ENCODE data around the gene STRADB.

Gene STRADB, protein sequence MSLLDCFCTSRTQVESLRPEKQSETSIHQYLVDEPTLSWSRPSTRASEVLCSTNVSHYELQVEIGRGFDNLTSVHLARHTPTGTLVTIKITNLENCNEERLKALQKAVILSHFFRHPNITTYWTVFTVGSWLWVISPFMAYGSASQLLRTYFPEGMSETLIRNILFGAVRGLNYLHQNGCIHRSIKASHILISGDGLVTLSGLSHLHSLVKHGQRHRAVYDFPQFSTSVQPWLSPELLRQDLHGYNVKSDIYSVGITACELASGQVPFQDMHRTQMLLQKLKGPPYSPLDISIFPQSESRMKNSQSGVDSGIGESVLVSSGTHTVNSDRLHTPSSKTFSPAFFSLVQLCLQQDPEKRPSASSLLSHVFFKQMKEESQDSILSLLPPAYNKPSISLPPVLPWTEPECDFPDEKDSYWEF

DNA sequence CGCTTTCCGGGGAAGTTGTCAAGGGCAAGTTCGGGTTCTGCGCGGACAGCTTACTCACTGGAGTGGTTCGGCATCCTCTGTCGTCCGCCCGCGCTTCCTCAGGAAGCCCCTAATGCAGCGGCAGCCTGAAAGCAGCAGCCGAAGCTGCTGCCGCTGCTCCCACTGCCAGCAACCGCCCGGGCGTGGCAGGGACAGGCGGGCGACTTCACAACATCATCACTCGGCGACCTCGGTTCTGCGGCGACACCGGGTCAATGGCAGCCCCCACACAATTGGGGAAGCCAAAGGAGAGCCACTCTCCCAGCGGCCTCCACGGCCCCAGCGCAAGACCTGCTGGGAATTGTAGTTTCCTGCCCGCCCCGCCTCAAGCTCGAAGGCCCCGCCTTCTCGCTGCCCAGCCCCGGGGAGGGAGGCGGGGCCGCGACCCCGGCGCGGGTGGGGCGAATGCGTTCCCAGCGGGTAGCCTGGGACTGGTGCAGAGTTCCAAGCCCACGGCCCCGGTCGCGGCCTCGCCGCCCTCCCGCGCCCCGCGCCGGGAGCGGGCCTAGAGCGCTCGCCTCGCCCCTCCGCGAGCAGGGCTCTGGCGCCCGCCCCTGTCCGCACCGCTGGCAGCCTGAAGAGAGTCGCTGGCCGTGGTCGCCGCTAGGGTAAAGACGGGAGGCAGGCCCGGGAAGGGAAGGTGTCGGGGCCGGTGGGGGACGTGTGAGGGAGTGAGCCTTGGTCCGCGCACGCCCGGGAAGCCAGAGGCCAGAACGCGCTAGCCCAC is at the start of gene STRADB, which contains the start of gene TRAK2:
Gene STRADB, plus strand, starts transcription at position 449 of the 766 bp plus-strand sequence. CDS start 3,101 bp downstream, outside the sequence.
Gene TRAK2, minus strand, starts transcription at position 167 of the 766 bp plus-strand sequence. CDS start 30,951 bp downstream, outside the sequence.
- Histone ChIP-seq H3K27ac (peak within 1 kb of the TSS in 20 of 21 experiments; percentile 54 to 95 (median 88)), H3K4me3 (peak within 1 kb of the TSS; percentile 62 to 94 (median 87))

DNA sequence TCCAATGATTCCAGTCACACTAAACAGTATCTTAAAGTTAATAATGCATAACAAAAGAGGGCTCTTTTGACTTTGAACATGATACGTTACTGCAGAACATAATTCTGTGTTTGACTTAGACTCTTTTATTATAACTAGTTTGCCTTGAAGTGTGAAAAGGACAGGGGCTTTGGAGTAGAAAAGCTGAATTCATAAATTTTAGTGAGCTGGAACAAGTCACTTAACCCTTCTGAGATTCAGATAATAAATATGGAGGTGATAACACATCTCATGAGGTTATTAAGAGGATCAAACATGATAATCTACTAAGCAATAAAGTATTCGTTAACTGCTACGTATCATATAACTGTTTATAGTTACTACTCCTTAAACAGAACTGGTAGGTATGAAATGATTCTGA is 49.7 kb upstream of the STRADB start:
- H3K4me3 ChIP-seq, result no peak overlapping the region

DNA sequence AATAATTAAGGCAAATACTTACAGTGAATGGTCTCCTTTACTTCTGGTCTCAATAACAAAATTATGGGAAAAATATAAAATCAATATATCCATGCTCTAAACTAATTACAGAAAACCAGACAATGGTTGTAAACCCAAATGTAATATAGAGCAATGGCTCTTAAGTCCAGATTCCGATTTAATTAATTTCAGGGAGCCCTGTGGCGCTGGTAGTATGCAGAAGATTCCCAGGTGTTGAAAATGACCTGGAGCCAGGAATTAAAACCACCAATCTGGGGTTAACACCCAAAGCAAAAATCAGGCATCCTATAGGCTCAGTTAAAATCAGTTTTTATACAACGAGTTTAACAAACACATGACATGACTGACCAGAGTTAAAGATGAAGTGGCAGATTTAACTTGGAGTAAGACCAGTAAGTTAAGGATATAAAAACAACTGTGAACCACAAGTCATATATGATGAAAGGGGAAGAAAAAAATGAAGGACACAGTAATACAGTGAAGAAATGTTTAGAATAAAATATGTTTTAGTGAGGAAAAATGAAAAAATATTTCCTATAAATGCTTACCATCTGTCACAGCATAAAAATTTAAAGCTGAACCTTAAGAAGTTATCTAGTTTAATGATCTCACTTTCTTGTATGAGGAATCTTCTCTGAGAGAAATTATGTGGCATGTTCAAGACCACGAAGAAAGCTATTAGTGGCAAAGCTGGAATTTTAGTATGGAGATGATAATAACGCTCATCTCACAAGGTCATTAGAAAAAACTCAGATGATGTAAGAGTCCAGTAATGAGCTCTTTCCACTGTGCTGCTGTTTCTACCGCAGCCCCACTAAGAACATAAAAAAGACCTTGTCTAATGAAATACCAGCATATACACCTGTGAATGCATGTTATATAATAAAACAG is 48.6 kb upstream of the STRADB start:
- Histone ChIP-seq H3K27ac (no peak overlapping the region), H3K4me3 (no peak overlapping the region)

More for the DNA sequence above, 49.7 kb upstream of the STRADB start:
- H3K27ac ChIP-seq, result no peak overlapping the region

DNA sequence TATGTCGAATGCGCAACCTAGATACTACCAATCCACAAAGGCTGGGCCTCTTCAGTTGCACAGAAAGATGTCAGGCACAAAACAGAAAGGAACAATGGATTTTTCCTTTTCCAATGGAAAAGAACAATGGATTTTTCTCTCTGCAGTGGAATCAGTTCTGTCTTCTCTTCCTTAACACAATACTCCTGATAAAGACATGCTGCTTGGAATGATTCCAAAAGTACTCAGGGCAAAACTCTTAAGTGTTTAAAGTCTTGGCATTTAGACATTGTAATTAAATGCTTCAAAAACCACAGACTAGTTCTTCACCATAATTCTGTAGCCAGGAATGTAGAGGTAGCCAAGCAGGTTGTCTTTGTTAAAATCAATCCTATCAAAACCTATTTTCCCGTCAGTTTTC is 47.7 kb upstream of the STRADB start:
- no peak overlapping the region for H3K4me3 ChIP-seq
- peak overlapping the region in 1 of 21 experiments; percentile 34 for H3K27ac ChIP-seq

DNA sequence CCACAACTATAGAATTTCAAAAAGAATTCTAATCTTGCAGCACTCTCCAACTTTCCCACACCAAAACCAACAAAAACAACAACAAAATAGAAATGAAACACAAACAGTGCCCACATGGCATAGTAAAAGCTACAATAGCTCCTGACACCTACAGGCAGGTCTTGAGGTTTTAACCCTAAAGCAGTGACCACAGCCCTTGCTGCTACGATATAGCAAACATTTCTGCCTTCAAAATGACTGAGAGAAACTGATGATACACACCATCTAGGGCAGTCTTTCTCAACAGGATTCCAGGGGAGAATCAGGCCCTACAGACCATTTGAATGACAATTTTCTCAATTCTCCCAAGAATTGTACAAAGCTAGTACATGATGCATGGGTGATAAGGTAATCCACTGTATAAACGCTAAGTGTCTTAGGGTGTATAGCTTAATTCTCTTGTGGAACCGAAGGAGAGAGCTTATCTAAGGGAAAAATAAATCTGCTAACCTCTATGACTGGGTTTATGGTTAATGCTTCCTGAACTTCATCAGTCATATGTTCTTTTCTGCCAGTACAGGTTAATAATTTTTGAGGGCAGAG is 46.8 kb upstream of the STRADB start:
- Histone ChIP-seq H3K4me3 (no peak overlapping the region), H3K27ac (no peak overlapping the region)

DNA sequence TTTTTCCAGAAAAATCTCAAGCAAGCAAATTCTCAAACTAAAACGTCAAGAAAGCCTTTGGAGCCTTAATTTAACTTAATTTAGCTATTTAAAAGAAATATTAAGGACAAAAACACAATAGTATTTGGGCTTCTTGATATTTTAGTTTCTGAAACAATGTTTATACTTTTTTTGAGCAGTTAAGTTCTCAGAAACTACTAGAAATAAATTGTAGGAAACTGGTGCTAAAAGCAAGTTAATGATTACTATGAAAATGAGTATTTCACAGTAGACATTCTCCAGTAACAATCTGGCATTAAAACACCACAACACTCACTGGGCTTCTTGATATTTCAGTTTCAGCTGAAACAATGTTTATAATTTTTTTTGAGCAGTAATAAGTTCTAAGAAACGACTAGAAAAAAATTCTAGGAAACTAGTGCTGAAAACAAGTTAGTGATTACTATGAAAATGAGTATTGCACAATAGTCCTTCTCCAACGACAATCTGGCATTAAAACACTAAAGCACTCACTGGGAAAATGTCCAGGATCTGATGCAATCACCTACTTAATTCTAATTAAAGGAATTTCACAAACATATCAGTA is 45.4 kb upstream of the STRADB start:
- Histone ChIP-seq H3K4me3 (no peak overlapping the region), H3K27ac (peak overlapping the region in 5 of 21 experiments; percentile 16 to 43 (median 25))

DNA sequence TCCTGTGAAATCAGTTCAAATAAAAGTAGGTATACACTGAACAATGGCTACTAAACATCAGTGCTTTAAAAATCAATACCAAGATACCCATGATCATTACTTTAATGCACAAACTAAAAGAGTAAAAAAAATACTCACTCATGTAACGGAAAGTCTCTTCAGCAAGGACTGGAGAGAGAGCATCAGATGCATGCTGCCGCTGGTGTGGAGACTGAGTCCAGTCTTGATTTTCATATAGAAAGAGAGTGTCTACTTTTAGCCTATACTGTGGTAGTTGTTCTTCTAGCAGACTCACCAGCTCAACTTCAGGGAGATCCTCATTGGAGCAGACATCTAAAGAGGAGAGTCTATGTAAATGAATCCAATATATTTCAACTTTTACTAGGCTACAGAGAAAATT is 44.3 kb upstream of the STRADB start:
- H3K27ac ChIP-seq, result no peak overlapping the region
- no peak overlapping the region for H3K4me3 ChIP-seq

DNA sequence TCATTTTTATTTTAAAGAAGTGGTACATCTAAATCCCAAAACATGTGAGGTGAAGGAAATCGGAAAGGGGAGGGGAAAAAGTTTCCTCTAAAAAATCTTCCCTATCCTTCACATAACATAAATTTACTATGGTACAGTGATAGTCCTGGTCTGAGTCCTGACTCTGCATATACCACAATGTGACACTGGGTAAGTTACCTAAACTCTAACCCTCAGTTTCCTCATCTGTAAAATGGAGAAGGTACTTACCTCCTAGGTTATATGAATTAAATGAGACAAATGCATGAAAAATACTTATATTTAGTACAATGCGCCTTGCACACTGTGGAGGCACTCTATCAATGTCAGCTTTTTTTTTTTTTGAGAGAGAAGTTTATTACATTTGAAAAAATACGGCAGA is 42.6 kb upstream of the STRADB start:
- H3K4me3 ChIP-seq, result no peak overlapping the region
- no peak overlapping the region for H3K27ac ChIP-seq

DNA sequence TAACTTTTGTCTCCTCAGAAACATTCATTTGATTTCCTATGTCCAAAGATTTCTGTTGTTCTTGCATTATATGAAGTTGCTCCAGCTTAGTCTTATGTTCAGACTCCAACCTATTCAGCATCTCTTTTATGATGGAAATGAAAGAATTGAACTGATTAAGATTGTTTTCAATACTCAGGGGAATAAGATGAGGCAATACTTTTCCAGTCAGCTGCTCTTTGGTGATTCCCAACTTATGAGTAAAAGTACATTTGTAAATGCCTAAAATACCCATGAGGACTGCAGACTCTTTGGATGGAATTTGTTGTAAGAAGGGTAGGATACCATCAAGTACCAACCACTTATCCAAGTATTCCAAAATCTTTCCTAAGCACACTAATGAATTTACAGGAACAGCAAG is 40.1 kb upstream of the STRADB start:
- Histone ChIP-seq H3K4me3 (no peak overlapping the region), H3K27ac (peak overlapping the region in 1 of 21 experiments; percentile 25)

DNA sequence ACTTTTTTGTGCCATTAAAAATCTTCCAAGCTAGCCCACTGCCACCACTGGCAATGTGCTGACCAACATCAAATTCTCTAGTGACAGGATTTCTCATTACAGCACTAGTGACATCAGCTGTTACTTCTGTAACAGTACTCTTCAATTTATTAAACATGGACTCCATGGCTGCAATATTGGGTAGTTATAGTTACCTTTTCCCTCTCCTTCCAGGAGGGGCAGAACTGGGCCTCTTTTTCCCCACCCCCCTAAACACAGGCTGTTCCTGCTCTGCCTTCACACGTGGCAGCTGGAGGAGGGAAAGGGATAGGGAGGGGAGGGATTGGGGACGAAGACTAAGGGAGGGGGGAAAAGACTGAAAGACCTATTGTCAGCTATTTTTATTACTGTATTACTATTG is 38.4 kb upstream of the STRADB start:
- Histone ChIP-seq H3K4me3 (no peak overlapping the region), H3K27ac (no peak overlapping the region)

DNA sequence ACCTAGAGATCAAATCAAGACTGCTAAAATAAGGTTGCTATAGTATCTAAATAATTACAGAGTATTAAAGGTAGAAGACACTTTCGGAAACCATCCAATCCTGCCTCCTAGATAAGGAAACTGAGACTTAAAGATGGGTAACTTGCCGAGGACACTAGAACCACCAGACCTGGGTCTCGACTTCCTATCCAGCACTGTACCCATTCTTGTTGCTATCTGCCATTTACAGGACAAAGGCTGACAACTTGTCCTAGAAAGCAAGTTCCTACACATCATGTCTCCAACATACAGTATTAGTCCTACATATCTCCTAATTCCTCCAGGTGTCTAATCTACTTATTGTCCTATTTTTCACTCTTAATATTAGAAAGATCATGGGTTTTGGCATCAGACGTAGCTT is 38.0 kb upstream of the STRADB start:
- no peak overlapping the region for H3K4me3 ChIP-seq
- no peak overlapping the region for H3K27ac ChIP-seq

DNA sequence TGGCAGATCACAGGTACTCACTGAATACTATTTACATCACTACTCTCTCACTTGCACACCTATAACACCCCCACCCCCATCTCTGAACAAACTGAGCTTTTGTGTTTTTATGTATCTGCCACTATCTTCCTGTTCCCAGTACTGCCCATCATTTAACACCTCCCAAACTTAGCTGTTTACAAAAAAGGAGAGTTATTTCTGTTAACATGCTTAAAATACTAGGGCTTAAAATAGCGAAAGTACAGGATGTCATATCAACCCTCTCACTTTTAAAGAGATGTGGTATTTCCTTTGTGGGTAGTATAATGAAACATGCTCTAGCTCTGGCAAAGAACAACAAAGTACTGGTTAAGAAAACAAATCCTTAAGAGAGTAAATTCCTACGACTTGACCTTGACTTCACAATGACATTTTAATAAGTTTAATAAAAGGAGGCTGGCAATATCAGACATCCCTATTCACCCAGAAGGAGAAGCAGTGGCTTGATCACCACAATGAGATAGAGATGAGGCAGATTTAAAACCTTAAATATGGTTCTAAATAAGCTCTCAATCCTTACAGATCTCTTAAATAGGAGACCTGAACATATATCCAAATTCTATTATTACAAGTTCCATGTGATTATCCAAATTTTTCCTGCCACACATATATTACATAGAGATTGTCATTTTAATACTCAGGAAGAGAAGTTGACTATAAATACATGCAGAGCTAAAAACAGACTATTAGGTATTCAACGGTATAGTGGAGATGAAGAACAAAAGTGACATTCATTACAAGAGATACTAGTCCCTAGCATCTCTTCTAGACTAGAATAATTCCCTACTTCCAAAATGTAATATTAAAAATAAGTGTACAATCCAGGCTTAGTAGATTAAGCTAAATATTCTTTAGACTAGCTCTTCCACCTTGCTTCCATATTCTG is 37.2 kb upstream of the STRADB start:
- H3K27ac ChIP-seq, result no peak overlapping the region
- no peak overlapping the region for H3K4me3 ChIP-seq

DNA sequence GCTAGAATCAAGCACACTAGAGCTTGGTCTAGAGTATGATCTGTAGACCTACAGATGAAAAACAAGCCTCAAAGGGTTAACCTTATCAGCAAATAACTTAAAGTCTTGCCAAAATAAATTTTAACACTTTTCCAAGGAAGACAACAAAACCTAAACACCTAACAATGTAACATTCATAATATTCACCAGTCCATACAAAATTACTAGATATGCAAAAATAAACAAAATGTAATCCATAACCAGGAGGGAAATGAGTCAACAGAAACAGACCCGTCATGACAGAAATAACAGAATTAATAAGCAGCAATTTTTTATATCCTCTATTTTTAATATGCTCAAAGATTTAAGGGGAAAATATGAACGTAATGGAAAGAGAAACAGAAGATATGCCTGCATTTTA is 36.4 kb upstream of the STRADB start:
- H3K27ac ChIP-seq, result no peak overlapping the region

DNA sequence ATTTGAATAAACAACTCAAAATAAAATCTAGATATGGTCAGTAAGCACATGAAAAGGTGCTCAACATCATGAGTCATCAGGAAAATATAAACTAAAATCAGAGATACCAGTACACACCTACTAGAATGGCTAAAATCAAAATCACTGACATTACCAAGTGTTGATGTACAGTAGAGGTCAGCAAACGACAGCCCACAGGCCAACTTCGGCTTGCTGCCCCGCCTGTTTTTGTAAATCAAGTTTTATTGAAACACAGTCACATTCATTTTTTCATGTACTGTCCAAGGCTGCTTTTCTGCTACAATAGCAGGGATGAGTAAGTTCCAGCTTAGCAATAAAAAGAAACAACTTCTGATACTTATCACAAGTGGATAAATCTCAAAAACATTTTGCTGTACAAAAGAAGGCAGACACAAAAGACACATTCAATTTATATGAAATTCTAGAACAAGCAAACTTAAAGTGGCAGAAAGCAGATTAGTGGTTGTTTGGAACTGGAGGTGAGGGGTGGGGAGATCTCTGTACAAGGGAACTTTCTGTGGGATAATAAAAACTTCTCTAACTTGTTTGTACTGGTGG is 32.4 kb upstream of the STRADB start:
- H3K4me3 ChIP-seq, result no peak overlapping the region
- H3K27ac ChIP-seq, result peak overlapping the region in 1 of 21 experiments; percentile 64

More for the DNA sequence above, 36.4 kb upstream of the STRADB start:
- H3K4me3 ChIP-seq, result no peak overlapping the region

DNA sequence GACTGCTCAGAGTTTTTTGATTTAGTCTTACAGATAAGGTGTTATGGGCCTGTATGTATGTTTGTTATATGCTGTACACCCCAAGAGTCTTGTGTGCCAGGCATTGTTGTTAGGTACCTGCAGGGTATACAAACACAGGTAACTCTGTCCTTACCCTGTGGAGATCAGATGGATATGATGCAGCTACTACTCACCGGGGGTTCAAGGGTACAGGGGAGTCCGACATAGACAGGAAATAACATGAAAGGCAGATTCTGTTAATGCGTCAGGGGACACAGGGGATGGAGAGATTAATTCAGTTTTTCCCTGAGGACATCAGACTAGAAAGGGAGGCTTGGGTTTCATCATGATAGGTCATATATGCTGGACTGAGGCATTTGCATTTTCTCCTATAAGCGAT is 31.6 kb upstream of the STRADB start:
- Histone ChIP-seq H3K4me3 (no peak overlapping the region), H3K27ac (peak overlapping the region in 4 of 21 experiments; percentile 5 to 64 (median 20))

DNA sequence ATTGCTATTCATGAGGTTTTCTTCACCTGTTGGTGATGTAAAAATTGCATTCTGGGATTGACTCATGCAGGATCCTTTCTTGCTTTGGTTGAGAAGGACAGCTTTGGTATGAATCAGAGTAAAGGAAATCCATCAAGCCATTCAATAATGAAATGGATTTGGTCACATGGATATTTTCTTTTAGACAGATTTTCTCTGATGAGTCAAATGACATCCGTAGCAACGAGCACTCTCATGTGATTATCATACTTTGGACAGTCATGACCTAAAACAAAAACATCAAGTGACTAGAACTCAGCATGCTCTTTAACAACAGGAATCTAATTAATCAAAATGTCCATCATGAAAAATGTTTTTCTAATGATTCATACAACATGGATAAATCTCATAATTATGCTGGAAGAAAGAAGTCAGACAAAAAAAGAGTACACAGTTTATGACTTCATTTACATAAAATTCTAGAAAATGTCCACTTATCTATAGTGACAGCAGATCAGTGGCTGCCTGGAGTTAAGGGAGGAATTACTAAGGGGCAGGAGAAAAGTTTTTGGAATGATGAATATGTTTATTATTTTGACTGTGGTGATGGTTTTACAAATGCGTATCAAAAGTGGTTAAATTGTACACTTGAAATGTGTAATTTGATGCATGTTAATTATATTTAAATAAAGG is 31.0 kb upstream of the STRADB start:
- H3K27ac ChIP-seq, result peak overlapping the region in 5 of 21 experiments; percentile 5 to 64 (median 25)

DNA sequence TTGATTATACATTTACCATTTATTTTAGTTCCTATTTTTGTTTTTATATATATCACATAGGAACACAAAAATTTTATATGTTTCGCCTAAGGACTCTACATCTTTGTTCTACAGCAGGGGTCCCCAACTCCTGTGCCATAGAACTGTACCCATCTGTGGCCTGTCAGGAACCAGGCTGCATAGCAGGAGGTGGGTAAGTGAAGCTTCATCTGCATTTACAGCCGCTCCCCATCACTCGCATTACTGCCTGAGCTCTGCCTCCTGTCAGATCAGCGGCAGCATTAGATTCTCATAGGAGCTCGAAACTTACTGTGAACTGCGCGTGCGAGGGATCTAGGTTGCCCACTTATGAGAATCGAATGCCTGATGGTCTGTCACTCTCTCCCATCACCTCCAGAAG is 25.6 kb upstream of the STRADB start:
- H3K27ac ChIP-seq, result no peak overlapping the region
- no peak overlapping the region for H3K4me3 ChIP-seq

More for the DNA sequence above, 31.0 kb upstream of the STRADB start:
- H3K4me3 ChIP-seq, result no peak overlapping the region

Measured in skin epidermis (tissue), 12 donors.